Hypothalamus (tissue), 51 donors: ENCODE measurements around the gene ARHGEF25.
"Not testable (repeated sequence)": the region's sequence is repeated elsewhere in the genome, so short reads cannot be mapped to it uniquely, and the experiment has no call there.

ENCODE experiments used
- DNase-seq, 51 donors: peaks; one replicate each; lab custom pipeline; 2025; lab: John Stamatoyannopoulos, UW

The ARHGEF25 gene

DNA sequence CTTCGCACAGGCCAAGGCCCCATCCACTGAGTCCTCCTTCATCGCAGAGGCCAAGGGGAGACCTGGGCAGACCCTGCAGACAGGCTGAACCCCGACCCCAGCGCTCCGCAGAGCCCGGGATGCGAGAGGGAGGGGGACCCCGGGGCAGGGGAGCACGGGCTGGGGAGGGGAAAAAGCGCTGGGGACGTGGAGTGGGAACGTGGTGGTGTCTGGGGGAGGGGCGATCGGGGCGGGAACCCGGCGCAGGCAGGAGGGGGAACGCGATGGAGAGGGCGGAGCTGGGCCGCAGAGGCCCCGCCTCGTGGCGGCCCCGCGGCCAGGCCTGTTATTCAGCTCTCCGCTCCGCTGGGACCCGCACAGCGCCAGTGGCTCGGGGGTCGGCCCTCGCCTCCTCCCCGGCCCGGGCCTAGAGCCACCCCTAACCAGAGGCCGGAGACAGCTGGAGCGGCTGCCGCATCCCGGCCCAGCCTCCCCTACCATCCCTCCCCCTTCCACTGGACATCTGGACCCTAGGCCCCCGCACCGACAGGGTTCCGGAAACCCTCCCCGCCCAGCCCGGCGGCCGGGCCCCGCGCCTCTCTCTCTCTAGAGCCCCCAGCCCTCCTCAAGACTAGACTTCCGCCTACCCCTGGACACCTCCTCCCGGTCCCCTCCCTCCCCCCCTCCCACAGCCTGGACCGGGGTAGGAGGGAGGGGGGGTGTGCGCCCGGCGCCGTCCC, at the start of gene ARHGEF25:
Gene ARHGEF25 (plus strand): TSS at position 328 of the 719 bp plus-strand sequence. CDS start 460 bp downstream, outside the sequence.
- peak in 39 of 51 donors; percentile 14 to 73 (median 46) for DNase-seq

DNA sequence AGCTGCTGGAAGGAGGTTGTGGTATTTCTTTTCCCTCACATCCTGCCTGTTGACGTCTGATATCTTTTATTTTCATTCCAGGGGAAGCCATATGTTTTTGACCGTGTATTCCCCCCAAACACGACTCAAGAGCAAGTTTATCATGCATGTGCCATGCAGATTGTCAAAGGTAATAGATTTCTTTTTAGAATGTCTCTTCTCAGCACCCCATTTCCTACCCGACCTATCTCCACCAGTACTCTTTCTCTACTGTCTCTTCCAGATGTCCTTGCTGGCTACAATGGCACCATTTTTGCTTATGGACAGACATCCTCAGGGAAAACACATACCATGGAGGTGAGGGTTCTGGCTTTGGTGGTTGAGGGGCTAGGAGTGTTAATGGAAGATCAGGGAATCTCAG, 47.9 kb upstream of the ARHGEF25 start:
- no peak for DNase-seq

DNA sequence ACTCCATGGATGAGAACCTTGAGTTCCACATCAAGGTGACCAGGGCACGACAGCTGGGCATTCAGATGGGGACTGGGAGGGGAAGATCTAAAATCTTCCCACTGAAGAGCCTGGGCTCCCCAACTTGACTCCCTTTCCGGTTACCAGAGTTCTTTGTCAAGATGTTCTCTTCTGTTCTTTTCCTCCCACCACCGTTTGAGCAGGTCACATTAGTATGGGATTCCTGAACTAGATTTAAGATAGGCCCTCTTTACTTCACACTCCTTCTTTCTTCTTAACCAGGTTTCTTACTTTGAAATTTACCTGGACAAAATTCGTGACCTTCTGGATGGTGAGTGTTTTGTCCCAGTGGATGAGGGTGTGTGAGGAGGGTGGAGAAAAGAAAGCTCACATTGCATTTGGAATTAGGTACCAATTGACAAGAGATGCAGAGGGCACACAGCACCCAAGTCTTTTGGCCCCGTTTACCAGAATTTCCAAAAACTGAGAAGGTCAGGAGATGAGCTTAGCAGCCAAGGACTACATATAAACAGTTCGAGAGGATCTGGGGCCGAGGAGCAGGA, 47.0 kb upstream of the ARHGEF25 start:
- no peak for DNase-seq

DNA sequence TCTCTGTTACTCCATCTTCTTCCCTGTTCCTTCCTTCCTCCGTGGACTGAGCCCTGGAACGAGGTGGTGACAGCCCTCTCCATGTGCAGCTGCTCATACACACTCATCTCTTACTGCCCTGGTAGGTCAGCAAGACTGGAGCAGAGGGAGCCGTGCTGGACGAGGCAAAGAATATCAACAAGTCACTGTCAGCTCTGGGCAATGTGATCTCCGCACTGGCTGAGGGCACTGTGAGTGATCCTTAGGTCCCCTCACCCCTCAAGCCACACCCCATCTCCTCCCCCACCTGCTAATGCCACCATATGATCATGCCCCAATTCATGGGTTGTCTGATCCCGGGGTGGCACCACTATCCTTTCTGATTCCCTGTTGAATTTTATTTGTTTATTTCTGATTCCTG, 42.4 kb upstream of the ARHGEF25 start:
- DNase-seq, result no peak

DNA sequence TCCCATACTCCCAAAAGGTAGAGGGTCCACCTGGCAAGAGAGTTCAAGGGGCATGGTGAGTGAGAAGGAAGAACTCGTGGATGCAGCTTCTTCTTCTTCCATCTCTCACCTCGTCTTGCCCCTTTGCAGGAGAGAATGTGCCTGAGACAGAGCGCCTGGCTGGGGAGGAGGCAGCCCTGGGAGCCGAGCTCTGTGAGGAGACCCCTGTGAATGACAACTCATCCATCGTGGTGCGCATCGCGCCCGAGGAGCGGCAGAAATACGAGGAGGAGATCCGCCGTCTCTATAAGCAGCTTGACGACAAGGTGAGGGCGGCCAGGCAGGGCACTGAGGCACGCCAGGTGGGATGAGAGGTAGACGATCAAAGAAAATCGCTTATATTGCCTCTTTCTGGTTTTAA, 41.4 kb upstream of the ARHGEF25 start:
- no peak for DNase-seq

DNA sequence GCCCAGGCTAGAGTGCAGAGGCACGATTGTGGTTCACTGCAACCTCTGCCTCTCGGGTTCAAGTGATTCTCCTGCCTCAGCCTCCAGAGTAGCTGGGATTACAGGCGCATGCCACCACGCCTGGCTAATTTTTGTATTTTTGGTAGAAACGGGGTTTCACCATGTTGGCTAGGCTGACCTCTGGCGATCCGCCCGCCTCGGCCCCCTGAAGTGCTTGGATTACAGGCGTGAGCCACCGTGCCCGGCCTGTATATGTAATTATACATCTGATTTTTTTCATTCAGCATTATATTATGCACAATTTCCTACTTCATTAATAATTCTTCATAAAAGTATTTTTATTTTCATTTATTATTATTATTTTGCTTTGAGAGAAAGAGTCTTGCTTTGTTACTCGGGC, 40.8 kb upstream of the ARHGEF25 start:
- not testable (repeated sequence) for DNase-seq

DNA sequence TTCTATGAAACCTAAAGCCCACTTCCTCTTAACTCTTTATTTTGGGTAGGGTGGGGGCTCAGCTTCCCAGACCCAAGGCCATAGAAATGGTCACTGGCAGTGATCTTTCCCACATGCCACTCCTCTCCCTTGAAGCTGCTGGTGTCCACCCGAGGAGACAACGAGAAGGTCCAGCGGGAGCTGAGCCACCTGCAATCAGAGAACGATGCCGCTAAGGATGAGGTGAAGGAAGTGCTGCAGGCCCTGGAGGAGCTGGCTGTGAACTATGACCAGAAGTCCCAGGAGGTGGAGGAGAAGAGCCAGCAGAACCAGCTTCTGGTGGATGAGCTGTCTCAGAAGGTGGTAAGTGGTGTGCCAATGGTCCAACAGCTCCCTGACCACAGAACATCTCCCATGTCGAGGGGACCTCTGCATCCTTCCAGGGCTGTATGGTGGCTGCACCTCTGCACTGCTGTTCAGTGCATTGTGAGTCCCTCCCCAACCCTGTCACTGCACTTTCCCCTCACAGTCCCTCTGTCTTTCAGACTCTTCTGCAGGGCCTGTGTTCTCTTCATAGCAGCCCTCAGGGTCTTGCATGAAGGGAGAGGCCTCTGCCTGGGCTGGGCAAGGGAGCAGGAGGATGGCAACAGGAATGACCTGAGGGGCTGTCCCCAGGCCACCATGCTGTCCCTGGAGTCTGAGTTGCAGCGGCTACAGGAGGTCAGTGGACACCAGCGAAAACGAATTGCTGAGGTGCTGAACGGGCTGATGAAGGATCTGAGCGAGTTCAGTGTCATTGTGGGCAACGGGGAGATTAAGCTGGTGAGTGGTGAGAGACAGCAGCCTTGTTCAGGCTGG, 39.1 kb upstream of the ARHGEF25 start:
- no peak for DNase-seq

GRCh38 chr12:57574795-57575194, 36.4 kb upstream of the ARHGEF25 start:
- no peak for DNase-seq

- DNase-seq, result no peak
Measured at GRCh38 chr12:57575771-57576612, 35.2 kb upstream of the ARHGEF25 start.

GRCh38 chr12:57576613-57577160, 34.5 kb upstream of the ARHGEF25 start:
- no peak for DNase-seq

GRCh38 chr12:57577981-57578758, 33.1 kb upstream of the ARHGEF25 start:
- DNase-seq, result no peak

DNA sequence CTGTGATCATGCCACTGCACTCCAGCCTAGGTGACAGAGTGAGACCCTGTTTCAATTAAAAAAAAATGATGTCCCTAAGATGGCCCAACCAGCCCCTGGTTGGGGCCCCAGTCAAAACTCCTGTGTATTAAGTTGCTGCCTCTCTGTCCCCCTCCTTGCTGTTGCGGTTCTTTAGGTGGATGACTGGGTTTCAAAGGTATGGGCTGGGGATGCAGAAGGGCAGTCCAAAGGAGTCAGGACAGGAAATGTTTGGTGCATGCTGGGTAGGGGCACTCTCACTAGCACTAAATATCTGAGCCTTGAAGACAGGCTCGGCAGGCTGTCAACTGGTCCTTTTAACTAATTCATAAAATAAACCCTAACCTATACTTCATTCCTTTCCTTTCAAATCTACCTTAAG, 32.2 kb upstream of the ARHGEF25 start:
- DNase-seq, result no peak

DNA sequence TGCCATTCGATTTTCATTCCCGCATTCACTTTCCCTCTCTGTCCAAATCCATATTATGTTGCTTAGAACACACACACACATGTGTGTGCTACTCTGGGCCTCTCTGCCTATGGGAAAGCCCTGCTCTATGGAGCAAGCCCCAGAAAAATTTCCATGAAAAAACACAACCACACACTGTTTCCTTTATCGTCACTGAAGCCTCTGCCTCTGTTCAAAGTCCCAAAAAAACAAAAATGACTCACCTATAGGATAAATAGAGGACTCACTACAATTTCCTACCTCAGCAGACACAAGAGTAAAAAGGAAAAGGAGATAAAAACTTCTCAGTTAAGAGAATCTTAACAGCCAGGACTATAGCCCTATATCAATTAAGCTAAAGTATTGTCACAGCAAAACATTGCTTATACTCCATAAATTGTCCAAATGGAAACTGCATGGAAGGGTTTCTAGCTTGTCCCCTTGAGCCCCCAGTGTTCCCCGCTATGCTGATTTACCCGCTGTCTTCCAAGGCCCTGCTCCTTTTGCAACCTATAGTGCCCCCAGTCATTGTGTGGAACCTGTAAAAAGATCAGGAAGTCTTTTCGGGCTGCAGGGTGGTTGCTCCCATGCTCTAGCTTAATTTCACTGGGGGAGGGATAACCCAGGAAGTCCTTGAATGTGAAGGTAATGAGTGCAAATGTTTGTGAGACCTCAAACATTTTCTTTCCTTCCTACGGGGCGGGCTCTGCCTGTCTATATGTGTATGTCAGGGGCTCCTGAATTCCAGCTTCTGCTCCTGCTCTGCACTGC, 31.4 kb upstream of the ARHGEF25 start:
- no peak for DNase-seq

GRCh38 chr12:57580466-57580795, 30.8 kb upstream of the ARHGEF25 start:
- no peak for DNase-seq

GRCh38 chr12:57581802-57582201, 29.4 kb upstream of the ARHGEF25 start:
- DNase-seq, result no peak

GRCh38 chr12:57582440-57582839, 28.8 kb upstream of the ARHGEF25 start:
- no peak for DNase-seq

GRCh38 chr12:57583008-57583831, 28.0 kb upstream of the ARHGEF25 start:
- DNase-seq, result peak in 42 of 51 donors; percentile 1 to 75 (median 30)

- no peak for DNase-seq
Measured at GRCh38 chr12:57584050-57584449, 27.2 kb upstream of the ARHGEF25 start.
